Skeletal muscle cell (primary cell): ENCODE measurements around the gene IGSF9.
"Not testable (repeated sequence)": the region's sequence is repeated elsewhere in the genome, so short reads cannot be mapped to it uniquely, and the experiment has no call there.

Experiments
- DNase-seq: peaks from one replicate; pipeline ENCODE4 v3.0.0-alpha.2; 2010; ENCODE audit warnings: low read depth
- H3K4me3 ChIP-seq: 2 replicates; pipeline ENCODE4 v1.5.1; 2011; ENCODE audit warnings: low read depth, mild to moderate bottlenecking, control low read depth, low read length, moderate library complexity

The IGSF9 gene

GRCh38 chr1:159908031-159908940, 37.1 kb downstream of the IGSF9 start:
- DNase-seq = no peak
- H3K4me3 ChIP-seq = no peak overlapping the region

- H3K4me3 ChIP-seq = no peak overlapping the region
- no peak for DNase-seq
Measured at GRCh38 chr1:159906960-159907359, 38.5 kb downstream of the IGSF9 start.

GRCh38 chr1:159904036-159904435, 41.4 kb downstream of the IGSF9 start:
- not testable (repeated sequence) for H3K4me3 ChIP-seq, DNase-seq

GRCh38 chr1:159902541-159902940, 42.9 kb downstream of the IGSF9 start:
- no peak overlapping the region for H3K4me3 ChIP-seq
- DNase-seq = no peak

GRCh38 chr1:159900755-159901360, 44.6 kb downstream of the IGSF9 start:
- no peak for DNase-seq

GRCh38 chr1:159900086-159900680, 45.2 kb downstream of the IGSF9 start, which contains the start of gene CFAP45:
Gene CFAP45 (minus strand): TSS chr1:159900165. CDS start chr1:159900098, 67 bp downstream.
- no peak within 1 kb of the TSS for H3K4me3 ChIP-seq
- DNase-seq = no peak

More at GRCh38 chr1:159900755-159901360, 44.6 kb downstream of the IGSF9 start:
- no peak overlapping the region for H3K4me3 ChIP-seq

- DNase-seq = not testable (repeated sequence)
Measured at GRCh38 chr1:159899634-159900033, 45.8 kb downstream of the IGSF9 start.

GRCh38 chr1:159898527-159898926, 46.9 kb downstream of the IGSF9 start:
- DNase-seq = no peak
- no peak overlapping the region for H3K4me3 ChIP-seq

More at GRCh38 chr1:159899634-159900033, 45.8 kb downstream of the IGSF9 start:
- not testable (repeated sequence) for H3K4me3 ChIP-seq

- no peak overlapping the region for H3K4me3 ChIP-seq
- DNase-seq = no peak
Measured at GRCh38 chr1:159897962-159898361, 47.5 kb downstream of the IGSF9 start.

GRCh38 chr1:159896546-159896930, 48.9 kb downstream of the IGSF9 start:
- H3K4me3 ChIP-seq = no peak overlapping the region
- no peak for DNase-seq

GRCh38 chr1:159895836-159896545, 49.4 kb downstream of the IGSF9 start:
- no peak for DNase-seq
- no peak overlapping the region for H3K4me3 ChIP-seq

- no peak overlapping the region for H3K4me3 ChIP-seq
- DNase-seq = no peak
Measured at GRCh38 chr1:159895286-159895685, 50.1 kb downstream of the IGSF9 start.

- no peak for DNase-seq
Measured at GRCh38 chr1:159892944-159893343, 52.5 kb downstream of the IGSF9 start.

GRCh38 chr1:159891275-159892157, 53.9 kb downstream of the IGSF9 start:
- DNase-seq = peak; percentile 63
- no peak overlapping the region for H3K4me3 ChIP-seq

More at GRCh38 chr1:159892944-159893343, 52.5 kb downstream of the IGSF9 start:
- no peak overlapping the region for H3K4me3 ChIP-seq

GRCh38 chr1:159890390-159890789, 55.0 kb downstream of the IGSF9 start:
- H3K4me3 ChIP-seq = no peak overlapping the region
- DNase-seq = no peak

- no peak overlapping the region for H3K4me3 ChIP-seq
- peak; percentile 77 for DNase-seq
Measured at GRCh38 chr1:159889821-159890252, 55.6 kb downstream of the IGSF9 start.

- H3K4me3 ChIP-seq = no peak overlapping the region
- DNase-seq = no peak
Measured at GRCh38 chr1:159889202-159889601, 56.2 kb downstream of the IGSF9 start.

GRCh38 chr1:159884296-159884695, 61.1 kb downstream of the IGSF9 start:
- no peak overlapping the region for H3K4me3 ChIP-seq
- no peak for DNase-seq

- DNase-seq = no peak
- H3K4me3 ChIP-seq = no peak overlapping the region
Measured at GRCh38 chr1:159883134-159883533, 62.3 kb downstream of the IGSF9 start.
